Glutamatergic neuron (in vitro differentiated cells): ENCODE results near the gene MRTFA. TPM values are rescaled to one million over a fixed set of nuclear protein-coding genes. Genes with fewer than 3 reads are reported as not detected.
A peak's percentile ranks its signal among the peaks of the same experiment; 100 is the strongest.

Source experiments
- DNase-seq: peaks from one replicate; pipeline ENCODE4 v3.0.0; 2022
- H3K27ac Mint-ChIP-seq: one replicate; pipeline ENCODE4 v1.8.0; 2020; ENCODE audit warnings: mild to moderate bottlenecking, mixed read lengths, inconsistent platforms; ENCODE audit not compliant: unreplicated experiment
- H3K27me3 Mint-ChIP-seq: one replicate; pipeline ENCODE4 v1.8.0; 2020; ENCODE audit warnings: mild to moderate bottlenecking, moderate library complexity, mixed read lengths, inconsistent platforms; ENCODE audit not compliant: unreplicated experiment
- H3K36me3 Mint-ChIP-seq: one replicate; pipeline ENCODE4 v1.8.0; 2020; ENCODE audit warnings: mild to moderate bottlenecking, mixed read lengths, inconsistent platforms; ENCODE audit not compliant: unreplicated experiment
- H3K4me1 Mint-ChIP-seq: one replicate; pipeline ENCODE4 v1.8.0; 2020; ENCODE audit warnings: mild to moderate bottlenecking, low read depth, mixed read lengths, inconsistent platforms; ENCODE audit not compliant: unreplicated experiment
- H3K4me3 Mint-ChIP-seq: one replicate; pipeline ENCODE4 v1.8.0; 2020; ENCODE audit warnings: mild to moderate bottlenecking, mixed read lengths, inconsistent platforms; ENCODE audit not compliant: unreplicated experiment
- H3K9me3 Mint-ChIP-seq: one replicate; pipeline ENCODE4 v1.8.0; 2020; ENCODE audit warnings: mild to moderate bottlenecking, moderate library complexity, mixed read lengths, inconsistent platforms; ENCODE audit not compliant: unreplicated experiment
- CTCF ChIP-seq: fragments of 200-600 bp; sonication (generic); IDR thresholded peaks from one replicate; pipeline ENCODE4 v1.5.0; 2021; ENCODE audit not compliant: partially characterized antibody, unreplicated experiment
- total RNA-seq: library from RNA; stranded (reverse); fragmentation: NEBNext Ultra II Directional; extraction: Animal tissue kit (Norgen Biotek cat#: 25700); gene quantifications from one replicate; pipeline ENCODE4 v1.2.1, GENCODE V29; 2021; ENCODE audit not compliant: unreplicated experiment

Gene MRTFA
- total RNA-seq, 1 donor from 2014 or later = 91.7 TPM

GRCh38 chr22:40482391-40482790 is 154.1 kb downstream of the MRTFA start:
- Mint-ChIP-seq H3K9me3 (peaks cover 2% of the 10 kb centered on the region), H3K27ac (no peak overlapping the region), H3K4me3 (no peak overlapping the region), H3K27me3 (peaks cover 1% of the 10 kb centered on the region), H3K36me3 (no peaks in the 10 kb centered on the region), H3K4me1 (peaks cover 18% of the 10 kb centered on the region)
- DNase-seq = no peak
- TF ChIP-seq CTCF = no peak

GRCh38 chr22:40480996-40481395 is 155.5 kb downstream of the MRTFA start:
- no peak for TF ChIP-seq CTCF
- H3K27me3 Mint-ChIP-seq = peaks cover 1% of the 10 kb centered on the region
- H3K36me3 Mint-ChIP-seq = no peaks in the 10 kb centered on the region
- H3K9me3 Mint-ChIP-seq = peaks cover 2% of the 10 kb centered on the region
- DNase-seq = no peak
- H3K4me3 Mint-ChIP-seq = no peak overlapping the region
- H3K27ac Mint-ChIP-seq = no peak overlapping the region
- H3K4me1 Mint-ChIP-seq = peaks cover 18% of the 10 kb centered on the region

DNA sequence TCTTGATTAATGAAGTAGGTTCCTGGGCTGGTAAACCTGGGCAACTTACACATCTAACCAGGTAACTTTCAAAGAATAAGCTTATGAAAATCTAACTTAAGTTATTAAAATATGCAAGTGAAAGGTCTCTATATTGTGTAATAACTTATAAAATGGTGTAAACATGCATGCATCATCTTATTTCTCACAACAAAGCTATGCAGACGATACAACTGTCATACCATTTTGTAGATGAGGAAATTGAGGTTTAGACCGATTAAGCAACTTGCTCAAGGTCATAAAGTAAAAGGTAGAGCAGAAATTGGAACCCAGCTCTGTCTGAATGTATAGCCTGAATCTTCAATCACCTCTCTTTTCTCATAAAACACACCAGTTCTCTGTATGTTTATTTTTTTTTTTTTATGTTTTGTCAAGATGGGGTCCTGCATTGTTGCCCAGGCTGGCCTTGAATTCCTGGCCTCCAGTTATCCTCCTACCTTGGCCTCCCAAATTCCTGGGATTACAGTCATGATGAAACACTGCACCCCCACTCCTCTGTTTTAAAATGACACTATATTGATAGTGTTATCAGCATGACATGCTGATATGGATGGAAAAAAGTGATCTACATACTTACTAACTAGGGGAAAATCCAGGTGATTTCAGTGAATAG is 156.5 kb downstream of the MRTFA start:
- no peak for TF ChIP-seq CTCF
- Mint-ChIP-seq H3K4me3 (no peak overlapping the region), H3K36me3 (no peaks in the 10 kb centered on the region), H3K9me3 (peaks cover 2% of the 10 kb centered on the region), H3K27me3 (peaks cover 1% of the 10 kb centered on the region), H3K27ac (no peak overlapping the region), H3K4me1 (peaks cover 9% of the 10 kb centered on the region)
- DNase-seq = no peak

DNA sequence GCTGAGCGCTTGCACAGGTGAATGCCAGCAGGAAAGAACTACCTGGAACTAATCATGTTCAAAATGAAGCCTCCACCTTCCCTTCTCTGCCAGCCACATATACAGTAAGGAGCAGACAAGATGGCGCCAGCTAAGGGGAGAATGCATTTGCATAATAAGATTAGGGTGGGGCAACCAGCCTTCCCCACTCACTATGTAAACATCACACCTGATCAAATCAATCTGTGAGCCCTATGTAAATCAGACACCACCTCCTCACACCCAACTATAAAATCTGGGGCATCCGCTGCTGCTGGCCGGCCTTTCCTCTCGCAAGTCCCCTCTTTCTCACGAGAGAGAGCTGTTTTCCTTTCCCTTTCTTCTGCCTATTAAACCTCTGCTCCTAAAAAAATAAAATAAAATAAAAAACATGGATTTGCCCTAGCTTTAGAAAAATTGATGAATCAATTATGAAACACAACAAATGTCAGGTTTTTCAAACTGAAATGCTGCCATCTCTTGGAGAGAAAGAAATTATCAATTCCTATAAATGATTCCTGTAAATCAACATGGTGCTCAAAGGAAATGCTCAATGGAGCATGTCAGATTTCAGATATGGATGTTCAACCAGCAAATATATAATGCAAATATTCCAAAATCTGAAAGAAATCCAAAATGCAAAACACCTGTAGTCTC is 157.3 kb downstream of the MRTFA start:
- no peak for TF ChIP-seq CTCF
- Mint-ChIP-seq H3K4me3 (no peak overlapping the region), H3K36me3 (no peaks in the 10 kb centered on the region), H3K9me3 (peaks cover 2% of the 10 kb centered on the region), H3K27ac (peak overlapping the region; percentile 17), H3K4me1 (peaks cover 8% of the 10 kb centered on the region), H3K27me3 (peaks cover 1% of the 10 kb centered on the region)
- DNase-seq = no peak
